DOHH2 (cell line): ENCODE measurements around the gene SNX7.

ENCODE experiments used
- H3F3A ChIP-seq: fragments of 200-600 bp; sonication (generic), shearing (Covaris generic); 2 replicates; pipeline ENCODE4 v1.6.0; 2016; ENCODE audit warnings: antibody characterized with exemption, mild to moderate bottlenecking; ENCODE audit not compliant: control insufficient read depth, insufficient read depth
- H3K27ac ChIP-seq: fragments of 200-600 bp; sonication (generic); 2 replicates; pipeline ENCODE4 v1.5.1; 2014; ENCODE audit warnings: low read depth, mild to moderate bottlenecking, low read length, moderate library complexity
- H3K27me3 ChIP-seq: fragments of 200-600 bp; sonication (generic); 2 replicates; pipeline ENCODE4 v1.6.1; 2014; ENCODE audit warnings: mild to moderate bottlenecking, low read length, mixed read lengths; ENCODE audit not compliant: control insufficient read depth
- H3K36me3 ChIP-seq: fragments of 200-600 bp; sonication (generic); 2 replicates; pipeline ENCODE4 v1.6.1; 2014; ENCODE audit warnings: mild to moderate bottlenecking, low read length, moderate library complexity, mixed read lengths; ENCODE audit not compliant: control insufficient read depth
- H3K4me1 ChIP-seq: fragments of 200-600 bp; sonication (generic); 2 replicates; pipeline ENCODE4 v1.6.1; 2014; ENCODE audit warnings: mild to moderate bottlenecking, low read length, mixed read lengths; ENCODE audit not compliant: control insufficient read depth
- H3K4me2 ChIP-seq: fragments of 200-600 bp; sonication (generic); 2 replicates; pipeline ENCODE4 v1.6.0; 2014; ENCODE audit warnings: mild to moderate bottlenecking, low read length, moderate library complexity
- H3K4me3 ChIP-seq: fragments of 200-600 bp; sonication (generic); 2 replicates; pipeline ENCODE4 v1.5.1; 2014; ENCODE audit warnings: mild to moderate bottlenecking, low read length, mixed read lengths
- H3K79me2 ChIP-seq: fragments of 200-600 bp; sonication (generic); 2 replicates; pipeline ENCODE4 v1.6.1; 2014; ENCODE audit warnings: mild to moderate bottlenecking, low read length, mixed read lengths; ENCODE audit not compliant: control insufficient read depth
- H3K9me2 ChIP-seq: fragments of 200-600 bp; sonication (generic); replicated peaks from 2 replicates; pipeline ENCODE4 v1.6.1; 2014; ENCODE audit warnings: mild to moderate bottlenecking, low read length, mixed read lengths; ENCODE audit not compliant: control insufficient read depth
- H3K9me3 ChIP-seq: fragments of 200-600 bp; sonication (generic); 2 replicates; pipeline ENCODE4 v1.6.1; 2014; ENCODE audit warnings: antibody characterized with exemption, low read length, mixed read lengths; ENCODE audit not compliant: control insufficient read depth, insufficient read depth
- H4K20me1 ChIP-seq: fragments of 200-600 bp; sonication (generic); 2 replicates; pipeline ENCODE4 v1.6.0; 2014; ENCODE audit warnings: low read depth, mild to moderate bottlenecking, antibody characterized with exemption, low read length, moderate library complexity; ENCODE audit not compliant: control insufficient read depth, insufficient read depth
- CTCF ChIP-seq: fragments of 200-600 bp; sonication (generic); IDR thresholded peaks from one replicate; pipeline ENCODE4 v1.5.1; 2014; ENCODE audit warnings: antibody characterized with exemption, mild to moderate bottlenecking, low read depth, low read length; ENCODE audit not compliant: poor library complexity, severe bottlenecking
- EZH2phosphoT487 ChIP-seq: fragments of 200-600 bp; sonication (generic); IDR thresholded peaks from 2 replicates; pipeline ENCODE4 v1.6.1; 2017; ENCODE audit warnings: borderline replicate concordance, mild to moderate bottlenecking, antibody characterized with exemption, low read length, moderate library complexity, mixed read lengths

SNX7 gene

GRCh38 chr1:98737835-98738234 is 76.3 kb downstream of the SNX7 start:
- Histone ChIP-seq H3K4me1 (no peaks in the 10 kb centered on the region), H3K27me3 (no peaks in the 10 kb centered on the region), H4K20me1 (no peaks in the 10 kb centered on the region), H3K4me3 (no peak overlapping the region), H3K36me3 (no peaks in the 10 kb centered on the region), H3K27ac (no peak overlapping the region), H3F3A (no peaks in the 10 kb centered on the region), H3K79me2 (no peaks in the 10 kb centered on the region), H3K9me2 (no peaks in the 10 kb centered on the region), H3K9me3 (no peaks in the 10 kb centered on the region), H3K4me2 (no peak overlapping the region)
- TF ChIP-seq CTCF (no peak), EZH2phosphoT487 (no peak)

GRCh38 chr1:98739762-98740161 is 78.2 kb downstream of the SNX7 start:
- no peaks in the 10 kb centered on the region for H4K20me1 ChIP-seq
- no peaks in the 10 kb centered on the region for H3K79me2 ChIP-seq
- H3F3A ChIP-seq = no peaks in the 10 kb centered on the region
- no peak overlapping the region for H3K4me3 ChIP-seq
- H3K27me3 ChIP-seq = no peaks in the 10 kb centered on the region
- H3K9me2 ChIP-seq = no peaks in the 10 kb centered on the region
- H3K4me1 ChIP-seq = no peaks in the 10 kb centered on the region
- H3K9me3 ChIP-seq = no peaks in the 10 kb centered on the region
- no peak overlapping the region for H3K4me2 ChIP-seq
- H3K36me3 ChIP-seq = no peaks in the 10 kb centered on the region
- TF ChIP-seq CTCF = no peak
- no peak for TF ChIP-seq EZH2phosphoT487
- H3K27ac ChIP-seq = no peak overlapping the region

GRCh38 chr1:98741164-98741563 is 79.6 kb downstream of the SNX7 start:
- TF ChIP-seq EZH2phosphoT487 (no peak), CTCF (no peak)
- no peak overlapping the region for H3K27ac ChIP-seq
- no peaks in the 10 kb centered on the region for H3K36me3 ChIP-seq
- H3K4me3 ChIP-seq = no peak overlapping the region
- no peaks in the 10 kb centered on the region for H3K79me2 ChIP-seq
- no peaks in the 10 kb centered on the region for H3F3A ChIP-seq
- H3K4me2 ChIP-seq = no peak overlapping the region
- no peaks in the 10 kb centered on the region for H4K20me1 ChIP-seq
- H3K9me3 ChIP-seq = no peaks in the 10 kb centered on the region
- no peaks in the 10 kb centered on the region for H3K27me3 ChIP-seq
- no peaks in the 10 kb centered on the region for H3K9me2 ChIP-seq
- H3K4me1 ChIP-seq = no peaks in the 10 kb centered on the region

GRCh38 chr1:98749152-98749756 is 87.7 kb downstream of the SNX7 start:
- Histone ChIP-seq H3K36me3 (no peaks in the 10 kb centered on the region), H3K27ac (no peak overlapping the region), H3K4me1 (no peaks in the 10 kb centered on the region), H3K9me2 (no peaks in the 10 kb centered on the region), H4K20me1 (no peaks in the 10 kb centered on the region), H3K4me3 (no peak overlapping the region), H3F3A (no peaks in the 10 kb centered on the region), H3K4me2 (no peak overlapping the region), H3K9me3 (no peaks in the 10 kb centered on the region), H3K79me2 (no peaks in the 10 kb centered on the region), H3K27me3 (peaks cover 2% of the 10 kb centered on the region; the same call in 1 of the 2 replicates)
- TF ChIP-seq CTCF (peak; percentile 53), EZH2phosphoT487 (no peak)
